ENCODE measurements around the gene PTPRD.
A peak's percentile ranks its signal among the peaks of the same experiment; 100 is the strongest.

The PTPRD gene

DNA sequence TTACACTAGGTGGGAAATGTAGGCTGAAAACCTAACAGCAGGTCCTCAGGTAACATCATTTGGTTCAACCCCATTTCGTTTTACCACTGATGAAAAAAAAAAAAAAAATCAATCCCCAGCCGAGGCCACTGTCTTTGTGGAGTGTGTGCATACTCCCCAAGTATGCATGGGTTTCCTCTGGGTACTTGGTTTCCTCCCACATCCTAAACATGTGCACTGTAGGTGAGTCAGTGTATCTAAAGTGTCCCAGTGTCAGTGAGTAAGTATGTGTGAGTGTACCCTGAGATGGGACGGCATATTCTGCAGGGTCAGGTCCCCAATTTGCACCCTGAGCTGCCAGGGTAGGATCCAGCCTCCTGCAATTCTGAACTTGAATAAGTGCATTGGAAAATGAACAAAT lies 1846.7 kb downstream of the PTPRD start:
- Histone ChIP-seq H4K12ac (ENCODE audit: low read depth, low read length) (no peak overlapping the region), H3K9ac (ENCODE audit: low read length) (no peak overlapping the region), H3K27me3 (ENCODE audit: insufficient read depth, low read length) (no peaks in the 10 kb centered on the region), H2BK120ac (ENCODE audit: insufficient read depth, low read length, poor library complexity) (no peak overlapping the region), H3K79me2 (ENCODE audit: control insufficient read depth, insufficient read depth, low read length, poor library complexity) (no peaks in the 10 kb centered on the region), H3K4me1 (ENCODE audit: control insufficient read depth in 1 of 2, insufficient read depth in 2 of 2, low read length in 2 of 2) (no peaks in the 10 kb centered on the region), H4K91ac (ENCODE audit: low read depth, low read length) (no peak overlapping the region), H3K23ac (ENCODE audit: low read length) (no peak overlapping the region), H3K9me3 (ENCODE audit: insufficient read depth, low read depth, low read length) (no peaks in the 10 kb centered on the region), H3K4ac (ENCODE audit: low read depth, low read length) (no peak overlapping the region), H3K4me2 (ENCODE audit: low read length) (no peak overlapping the region), H3K18ac (ENCODE audit: low read length) (no peak overlapping the region), H3K79me1 (ENCODE audit: low read length) (no peaks in the 10 kb centered on the region), H3K27ac (ENCODE audit: low read depth, low read length) (no peak overlapping the region), H3K4me3 (ENCODE audit: low read depth, low read length) (no peak overlapping the region), H3K14ac (ENCODE audit: low read length) (no peak overlapping the region), H2AFZ (ENCODE audit: insufficient read depth, low read length, poor library complexity) (no peak overlapping the region), H3K36me3 (ENCODE audit: control insufficient read depth in 1 of 2, insufficient read depth in 2 of 2, low read length in 2 of 2) (no peaks in the 10 kb centered on the region), H4K8ac (ENCODE audit: low read depth, low read length) (no peak overlapping the region), H2AK5ac (ENCODE audit: low read length) (no peak overlapping the region), H2BK5ac (ENCODE audit: low read depth, low read length, poor library complexity) (no peak overlapping the region), H2BK12ac (ENCODE audit: low read length) (no peak overlapping the region)
- DNase-seq, result no peak
- no CpG with 5 or more reads among the region's 3 CpGs for WGBS (ENCODE audit: extremely low coverage, insufficient coverage, insufficient read length)

DNA sequence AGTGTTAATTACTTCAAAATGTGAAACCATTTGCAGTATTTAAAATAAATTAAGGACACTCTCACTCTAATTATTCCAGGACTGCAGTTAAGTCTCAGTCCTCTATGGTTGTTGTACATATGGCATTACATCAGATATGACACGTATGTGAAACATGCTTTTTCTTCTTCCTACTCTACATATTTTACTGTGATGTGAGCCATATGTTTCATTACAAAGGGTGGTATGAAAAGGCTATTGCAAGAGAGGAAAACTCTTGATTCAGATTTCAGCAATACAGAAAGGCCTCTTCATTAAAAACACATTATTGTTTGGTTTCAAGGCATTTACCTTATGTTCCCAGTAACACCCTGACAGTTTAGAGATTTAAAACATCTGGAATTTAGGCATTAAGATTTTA lies 1848.8 kb downstream of the PTPRD start:
- H2AK5ac ChIP-seq (ENCODE audit: low read length), result no peak overlapping the region
- no peak overlapping the region for H4K91ac ChIP-seq (ENCODE audit: low read depth, low read length)
- H3K36me3 ChIP-seq (ENCODE audit: control insufficient read depth in 1 of 2, insufficient read depth in 2 of 2, low read length in 2 of 2), result no peaks in the 10 kb centered on the region
- H3K23ac ChIP-seq (ENCODE audit: low read length), result no peak overlapping the region
- no peak overlapping the region for H3K18ac ChIP-seq (ENCODE audit: low read length)
- no peaks in the 10 kb centered on the region for H3K79me2 ChIP-seq (ENCODE audit: control insufficient read depth, insufficient read depth, low read length, poor library complexity)
- no peak overlapping the region for H3K27ac ChIP-seq (ENCODE audit: low read depth, low read length)
- no CpG with 5 or more reads among the region's 1 CpG for WGBS (ENCODE audit: extremely low coverage, insufficient coverage, insufficient read length)
- H3K27me3 ChIP-seq (ENCODE audit: insufficient read depth, low read length), result no peaks in the 10 kb centered on the region
- peaks cover 2% of the 10 kb centered on the region for H3K79me1 ChIP-seq (ENCODE audit: low read length)
- H3K4ac ChIP-seq (ENCODE audit: low read depth, low read length), result no peak overlapping the region
- H2BK5ac ChIP-seq (ENCODE audit: low read depth, low read length, poor library complexity), result no peak overlapping the region
- no peak overlapping the region for H3K9ac ChIP-seq (ENCODE audit: low read length)
- peak in 1 of 2 donors; percentile 31 for DNase-seq
- H2BK12ac ChIP-seq (ENCODE audit: low read length), result no peak overlapping the region
- H2BK120ac ChIP-seq (ENCODE audit: insufficient read depth, low read length, poor library complexity), result no peak overlapping the region
- peaks cover 0 to 3% of the 10 kb centered on the region in 2 experiments for H3K4me1 ChIP-seq (ENCODE audit: control insufficient read depth in 1 of 2, insufficient read depth in 2 of 2, low read length in 2 of 2)
- no peak overlapping the region for H3K14ac ChIP-seq (ENCODE audit: low read length)
- H3K4me3 ChIP-seq (ENCODE audit: low read depth, low read length), result no peak overlapping the region
- H3K4me2 ChIP-seq (ENCODE audit: low read length), result no peak overlapping the region
- no peak overlapping the region for H4K12ac ChIP-seq (ENCODE audit: low read depth, low read length)
- H2AFZ ChIP-seq (ENCODE audit: insufficient read depth, low read length, poor library complexity), result no peak overlapping the region
- H4K8ac ChIP-seq (ENCODE audit: low read depth, low read length), result no peak overlapping the region
- H3K9me3 ChIP-seq (ENCODE audit: insufficient read depth, low read depth, low read length), result no peaks in the 10 kb centered on the region

DNA sequence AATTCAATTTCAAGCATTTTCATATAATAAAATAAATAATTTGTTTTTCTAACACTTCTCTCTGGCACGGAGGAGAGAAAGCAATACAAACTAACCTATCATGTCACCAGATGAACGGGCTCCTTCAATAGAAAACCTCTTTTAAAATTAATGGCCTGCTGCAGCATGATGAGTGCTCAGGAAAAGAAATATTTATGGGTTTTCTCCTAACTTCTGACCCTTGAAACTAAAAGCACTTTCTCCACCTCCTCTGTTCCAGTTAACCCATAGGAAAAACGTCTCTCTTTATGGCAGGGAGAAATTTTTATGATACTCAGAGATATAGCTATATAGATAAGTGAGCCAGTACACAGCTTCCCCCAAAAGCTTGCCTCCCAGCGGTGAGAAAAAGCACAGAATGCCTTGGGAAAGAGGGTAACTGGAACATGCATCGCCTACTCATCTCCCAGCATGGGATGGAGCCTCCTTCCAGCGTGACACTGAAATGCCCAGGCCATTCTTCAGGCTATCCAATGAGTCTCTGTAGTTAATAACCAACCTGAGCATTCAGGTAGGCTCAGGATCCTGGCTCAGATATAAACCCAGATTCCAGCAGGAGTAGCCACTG lies 1850.2 kb downstream of the PTPRD start:
- no peak overlapping the region for H2AFZ ChIP-seq (ENCODE audit: insufficient read depth, low read length, poor library complexity)
- no peaks in the 10 kb centered on the region for H3K36me3 ChIP-seq (ENCODE audit: control insufficient read depth in 1 of 2, insufficient read depth in 2 of 2, low read length in 2 of 2)
- no peak overlapping the region for H2BK12ac ChIP-seq (ENCODE audit: low read length)
- no CpG with 5 or more reads among the region's 6 CpGs for WGBS (ENCODE audit: extremely low coverage, insufficient coverage, insufficient read length)
- no peak overlapping the region for H4K12ac ChIP-seq (ENCODE audit: low read depth, low read length)
- no peak overlapping the region for H3K27ac ChIP-seq (ENCODE audit: low read depth, low read length)
- no peak overlapping the region for H3K18ac ChIP-seq (ENCODE audit: low read length)
- H2BK5ac ChIP-seq (ENCODE audit: low read depth, low read length, poor library complexity), result no peak overlapping the region
- no peaks in the 10 kb centered on the region for H3K27me3 ChIP-seq (ENCODE audit: insufficient read depth, low read length)
- H3K4me2 ChIP-seq (ENCODE audit: low read length), result no peak overlapping the region
- H3K9me3 ChIP-seq (ENCODE audit: insufficient read depth, low read depth, low read length), result no peaks in the 10 kb centered on the region
- H3K79me1 ChIP-seq (ENCODE audit: low read length), result peaks cover 4% of the 10 kb centered on the region
- no peaks in the 10 kb centered on the region for H3K79me2 ChIP-seq (ENCODE audit: control insufficient read depth, insufficient read depth, low read length, poor library complexity)
- H3K4me3 ChIP-seq (ENCODE audit: low read depth, low read length), result no peak overlapping the region
- no peak overlapping the region for H2AK5ac ChIP-seq (ENCODE audit: low read length)
- H3K4me1 ChIP-seq (ENCODE audit: control insufficient read depth in 1 of 2, insufficient read depth in 2 of 2, low read length in 2 of 2), result peaks cover 0 to 3% of the 10 kb centered on the region in 2 experiments
- no peak overlapping the region for H3K23ac ChIP-seq (ENCODE audit: low read length)
- no peak overlapping the region for H3K9ac ChIP-seq (ENCODE audit: low read length)
- H2BK120ac ChIP-seq (ENCODE audit: insufficient read depth, low read length, poor library complexity), result no peak overlapping the region
- H4K91ac ChIP-seq (ENCODE audit: low read depth, low read length), result no peak overlapping the region
- DNase-seq, result no peak
- H4K8ac ChIP-seq (ENCODE audit: low read depth, low read length), result no peak overlapping the region
- H3K4ac ChIP-seq (ENCODE audit: low read depth, low read length), result no peak overlapping the region
- H3K14ac ChIP-seq (ENCODE audit: low read length), result peak overlapping the region; percentile 25

DNA sequence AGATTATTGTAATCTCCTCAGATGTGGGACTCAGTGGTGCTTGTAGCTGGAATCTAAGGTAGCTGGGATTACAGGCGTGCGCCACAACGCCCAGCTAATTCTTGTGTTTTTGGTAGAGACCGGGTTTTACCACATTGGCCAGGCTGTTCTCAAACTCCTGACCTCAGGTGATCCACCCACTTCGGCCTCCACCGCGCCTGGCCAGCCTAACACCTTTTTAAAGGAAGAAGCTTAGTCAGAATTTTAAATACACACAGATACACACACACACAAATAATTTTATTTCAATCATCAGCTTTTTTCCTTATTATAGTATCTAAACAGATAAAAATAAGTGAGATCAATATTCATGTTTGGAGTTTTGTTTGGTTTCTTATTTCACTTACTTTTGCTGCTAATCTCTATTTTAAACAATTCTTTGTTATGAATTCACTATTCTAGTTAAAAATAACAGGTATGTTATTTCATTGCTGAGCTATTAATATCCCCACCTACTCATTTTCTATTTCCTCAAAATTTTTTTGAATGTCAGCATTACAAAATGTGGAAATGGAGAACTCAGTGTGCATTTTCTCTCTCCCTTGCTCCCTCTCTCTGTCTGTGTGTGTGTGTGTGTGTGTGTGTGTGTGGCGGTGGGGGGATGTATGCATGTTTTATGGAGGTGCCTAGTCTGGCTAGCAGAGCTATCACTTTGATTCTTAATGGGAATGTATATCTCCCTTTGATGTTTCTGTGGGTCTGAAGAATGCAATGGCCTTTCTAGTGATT lies 1852.6 kb downstream of the PTPRD start:
- Histone ChIP-seq H3K4me1 (ENCODE audit: control insufficient read depth in 1 of 2, insufficient read depth in 2 of 2, low read length in 2 of 2) (peaks cover 0 to 3% of the 10 kb centered on the region in 2 experiments), H3K79me2 (ENCODE audit: control insufficient read depth, insufficient read depth, low read length, poor library complexity) (no peaks in the 10 kb centered on the region), H2AK5ac (ENCODE audit: low read length) (no peak overlapping the region), H3K79me1 (ENCODE audit: low read length) (peaks cover 6% of the 10 kb centered on the region), H3K14ac (ENCODE audit: low read length) (no peak overlapping the region), H2BK5ac (ENCODE audit: low read depth, low read length, poor library complexity) (no peak overlapping the region), H3K36me3 (ENCODE audit: control insufficient read depth in 1 of 2, insufficient read depth in 2 of 2, low read length in 2 of 2) (no peaks in the 10 kb centered on the region), H2BK12ac (ENCODE audit: low read length) (no peak overlapping the region), H3K27ac (ENCODE audit: low read depth, low read length) (peak overlapping the region; percentile 44), H3K27me3 (ENCODE audit: insufficient read depth, low read length) (no peaks in the 10 kb centered on the region), H3K9me3 (ENCODE audit: insufficient read depth, low read depth, low read length) (no peaks in the 10 kb centered on the region), H4K8ac (ENCODE audit: low read depth, low read length) (peak overlapping the region; percentile 17), H4K91ac (ENCODE audit: low read depth, low read length) (peak overlapping the region; percentile 9), H4K12ac (ENCODE audit: low read depth, low read length) (no peak overlapping the region), H2AFZ (ENCODE audit: insufficient read depth, low read length, poor library complexity) (no peak overlapping the region), H3K18ac (ENCODE audit: low read length) (no peak overlapping the region), H3K4me2 (ENCODE audit: low read length) (no peak overlapping the region), H3K4ac (ENCODE audit: low read depth, low read length) (no peak overlapping the region), H2BK120ac (ENCODE audit: insufficient read depth, low read length, poor library complexity) (no peak overlapping the region), H3K23ac (ENCODE audit: low read length) (no peak overlapping the region), H3K9ac (ENCODE audit: low read length) (no peak overlapping the region), H3K4me3 (ENCODE audit: low read depth, low read length) (no peak overlapping the region)
- DNase-seq, result no peak
- WGBS (ENCODE audit: extremely low coverage, insufficient coverage, insufficient read length), result no CpG with 5 or more reads among the region's 8 CpGs
